ENCODE measurements around the gene EDAR.

EDAR gene

DNA sequence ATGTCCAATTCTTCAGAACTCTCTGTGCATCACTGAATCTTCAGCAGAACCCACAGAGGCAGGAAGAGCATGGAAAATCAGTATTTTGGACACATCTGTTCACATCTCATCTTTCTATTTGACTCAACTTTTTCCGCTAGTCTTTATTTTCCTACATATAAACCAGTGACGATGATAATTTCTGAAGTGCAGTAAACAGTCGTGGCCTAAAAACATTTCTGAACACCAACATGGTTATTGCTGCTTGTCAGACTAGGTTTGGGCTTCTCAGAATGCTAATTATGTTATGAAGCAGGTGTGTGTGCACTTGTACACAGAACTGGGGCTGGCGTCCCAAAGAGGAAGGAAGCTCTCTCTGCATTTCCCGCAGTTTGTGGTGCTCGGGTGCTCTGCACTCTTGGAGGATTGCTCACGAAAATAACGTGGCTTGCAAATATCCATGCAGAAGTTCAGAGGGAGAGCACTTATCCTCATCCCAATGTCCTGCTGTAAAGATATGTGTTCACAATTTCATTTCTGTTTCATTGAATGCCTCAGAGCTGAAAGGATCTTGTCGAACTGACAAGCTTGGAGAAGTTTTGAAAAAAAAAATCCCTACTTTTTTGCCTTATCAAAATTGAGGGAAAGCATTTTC, 50.8 kb downstream of the EDAR start:
- TF ChIP-seq, protein P1, sequence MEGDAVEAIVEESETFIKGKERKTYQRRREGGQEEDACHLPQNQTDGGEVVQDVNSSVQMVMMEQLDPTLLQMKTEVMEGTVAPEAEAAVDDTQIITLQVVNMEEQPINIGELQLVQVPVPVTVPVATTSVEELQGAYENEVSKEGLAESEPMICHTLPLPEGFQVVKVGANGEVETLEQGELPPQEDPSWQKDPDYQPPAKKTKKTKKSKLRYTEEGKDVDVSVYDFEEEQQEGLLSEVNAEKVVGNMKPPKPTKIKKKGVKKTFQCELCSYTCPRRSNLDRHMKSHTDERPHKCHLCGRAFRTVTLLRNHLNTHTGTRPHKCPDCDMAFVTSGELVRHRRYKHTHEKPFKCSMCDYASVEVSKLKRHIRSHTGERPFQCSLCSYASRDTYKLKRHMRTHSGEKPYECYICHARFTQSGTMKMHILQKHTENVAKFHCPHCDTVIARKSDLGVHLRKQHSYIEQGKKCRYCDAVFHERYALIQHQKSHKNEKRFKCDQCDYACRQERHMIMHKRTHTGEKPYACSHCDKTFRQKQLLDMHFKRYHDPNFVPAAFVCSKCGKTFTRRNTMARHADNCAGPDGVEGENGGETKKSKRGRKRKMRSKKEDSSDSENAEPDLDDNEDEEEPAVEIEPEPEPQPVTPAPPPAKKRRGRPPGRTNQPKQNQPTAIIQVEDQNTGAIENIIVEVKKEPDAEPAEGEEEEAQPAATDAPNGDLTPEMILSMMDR (IDR thresholded peaks at IDR 0.05; ENCODE audit: insufficient read depth, low read length, poor library complexity, severe bottlenecking) = no peak
- Histone ChIP-seq H3K4me3 (replicated peaks; ENCODE audit: low read depth, low read length) (no peak overlapping the region), H3K27me3 (replicated peaks; ENCODE audit: control insufficient read depth, insufficient read depth, low read length) (no peaks in the 10 kb centered on the region; the same call in 1 of the 2 replicates), H3K36me3 (ENCODE audit: control insufficient read depth, insufficient read depth, low read length) (no peaks in the 10 kb centered on the region)
- DNase-seq (ENCODE audit: extremely low read depth, insufficient read length) = no peak

GRCh38 chr2:108937367-108938017, 51.5 kb downstream of the EDAR start:
- Histone ChIP-seq H3K36me3 (ENCODE audit: control insufficient read depth, insufficient read depth, low read length) (no peaks in the 10 kb centered on the region), H3K27me3 (replicated peaks; ENCODE audit: control insufficient read depth, insufficient read depth, low read length) (no peaks in the 10 kb centered on the region; the same call in 1 of the 2 replicates), H3K4me3 (replicated peaks; ENCODE audit: low read depth, low read length) (no peak overlapping the region)
- TF ChIP-seq, protein P1 (IDR thresholded peaks at IDR 0.05; ENCODE audit: insufficient read depth, low read length, poor library complexity, severe bottlenecking) = no peak
- no peak for DNase-seq (ENCODE audit: extremely low read depth, insufficient read length)

- Histone ChIP-seq H3K27me3 (replicated peaks; ENCODE audit: control insufficient read depth, insufficient read depth, low read length) (no peaks in the 10 kb centered on the region; the same call in 1 of the 2 replicates), H3K4me3 (replicated peaks; ENCODE audit: low read depth, low read length) (no peak overlapping the region), H3K36me3 (ENCODE audit: control insufficient read depth, insufficient read depth, low read length) (no peaks in the 10 kb centered on the region)
- no peak for DNase-seq (ENCODE audit: extremely low read depth, insufficient read length)
- TF ChIP-seq, protein P1 (IDR thresholded peaks at IDR 0.05; ENCODE audit: insufficient read depth, low read length, poor library complexity, severe bottlenecking) = no peak
Measured at GRCh38 chr2:108936866-108937265, 52.2 kb downstream of the EDAR start.

GRCh38 chr2:108936076-108936864, 52.8 kb downstream of the EDAR start:
- TF ChIP-seq, protein P1 (IDR thresholded peaks at IDR 0.05; ENCODE audit: insufficient read depth, low read length, poor library complexity, severe bottlenecking) = no peak
- DNase-seq (ENCODE audit: extremely low read depth, insufficient read length) = no peak
- Histone ChIP-seq H3K4me3 (replicated peaks; ENCODE audit: low read depth, low read length) (no peak overlapping the region), H3K36me3 (ENCODE audit: control insufficient read depth, insufficient read depth, low read length) (no peaks in the 10 kb centered on the region), H3K27me3 (replicated peaks; ENCODE audit: control insufficient read depth, insufficient read depth, low read length) (no peaks in the 10 kb centered on the region; the same call in 1 of the 2 replicates)

DNA sequence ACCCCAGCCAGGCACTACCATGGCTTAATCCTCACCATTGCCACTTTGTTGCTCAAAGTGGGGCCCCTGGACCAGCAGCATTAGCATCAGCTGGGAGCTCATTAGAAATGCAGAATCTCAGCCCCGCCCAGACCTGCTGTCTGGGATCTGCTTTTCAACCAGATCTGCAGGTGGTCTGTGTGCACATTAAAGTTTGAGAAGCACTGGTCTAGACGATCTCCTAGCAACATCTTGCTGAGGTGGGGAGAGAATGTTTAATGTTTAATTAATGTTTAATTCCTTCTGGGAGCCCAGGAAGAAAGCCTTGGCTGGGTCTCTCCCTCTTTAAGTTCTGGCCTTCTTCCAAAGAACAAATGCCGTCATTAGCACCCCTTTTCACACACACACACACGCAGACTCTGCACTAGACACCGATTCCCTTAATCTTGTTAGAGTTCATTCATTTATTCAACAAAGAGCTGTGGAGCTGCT, 53.7 kb downstream of the EDAR start:
- H3K27me3 ChIP-seq (replicated peaks; ENCODE audit: control insufficient read depth, insufficient read depth, low read length) = no peaks in the 10 kb centered on the region; the same call in 1 of the 2 replicates
- TF ChIP-seq, protein P1 (IDR thresholded peaks at IDR 0.05; ENCODE audit: insufficient read depth, low read length, poor library complexity, severe bottlenecking) = no peak
- no peak for DNase-seq (ENCODE audit: extremely low read depth, insufficient read length)
- H3K4me3 ChIP-seq (replicated peaks; ENCODE audit: low read depth, low read length) = no peak overlapping the region
- H3K36me3 ChIP-seq (ENCODE audit: control insufficient read depth, insufficient read depth, low read length) = no peaks in the 10 kb centered on the region

Data from GM06990 (cell line).